Spleen (tissue), 11 donors: Measurements from ENCODE around the gene SLC29A3. TPM values are rescaled to one million over a fixed set of nuclear protein-coding genes. Genes with fewer than 3 reads are reported as not detected.
A peak's percentile ranks its signal among the peaks of the same experiment; 100 is the strongest.
"Not testable (repeated sequence)": the region's sequence is repeated elsewhere in the genome, so short reads cannot be mapped to it uniquely, and the experiment has no call there.

Experiments
- DNase-seq: peaks from one replicate; pipeline ENCODE4 v3.0.0-alpha.2; 2020
- H3K27ac ChIP-seq, 8 donors: fragments of 200-600 bp; sonication (generic) in 7 of 8; 1 replicate in 4 of 8; 2 replicates in 4 of 8; pipeline versions ENCODE4 v1.5.0 to v1.8.0; 2016 to 2021; ENCODE audit warnings: inconsistent platforms in 4 of 8, mild to moderate bottlenecking in 4 of 8, moderate library complexity in 1 of 8
- H3K27me3 ChIP-seq, 7 donors: fragments of 200-600 bp; sonication (generic) in 6 of 7; replicated peaks in 1 of 7; 1 replicate in 4 of 7; 2 replicates in 3 of 7; pipeline versions ENCODE4 v1.5.0 to v1.8.0; 2016 to 2021; ENCODE audit warnings: inconsistent platforms in 3 of 7, mild to moderate bottlenecking in 1 of 7
- H3K36me3 ChIP-seq, 6 donors: fragments of 200-600 bp; sonication (generic) in 5 of 6; 1 replicate in 4 of 6; 2 replicates in 2 of 6; pipeline versions ENCODE4 v1.5.0 to v1.8.0; 2016 to 2021; ENCODE audit warnings: inconsistent platforms in 2 of 6
- H3K4me1 ChIP-seq, 6 donors: fragments of 200-600 bp; sonication (generic) in 5 of 6; 1 replicate in 3 of 6; 2 replicates in 3 of 6; pipeline versions ENCODE4 v1.5.0 to v1.8.0; 2016 to 2021; ENCODE audit warnings: inconsistent platforms in 3 of 6
- H3K4me3 ChIP-seq, 8 donors: fragments of 200-600 bp; sonication (generic) in 7 of 8; 1 replicate in 4 of 8; 2 replicates in 4 of 8; pipeline versions ENCODE4 v1.5.0 to v1.8.0; 2016 to 2021; ENCODE audit warnings: inconsistent platforms in 4 of 8, mild to moderate bottlenecking in 4 of 8, moderate library complexity in 2 of 8
- H3K9me3 ChIP-seq, 8 donors: fragments of 200-600 bp; sonication (generic) in 7 of 8; 1 replicate in 4 of 8; 2 replicates in 4 of 8; pipeline versions ENCODE4 v1.5.0 to v1.8.0; 2016 to 2021; ENCODE audit warnings: inconsistent platforms in 4 of 8
- CTCF ChIP-seq, 11 experiments: fragments of 200-600 bp in 7 of 11; fragments of 450-650 bp in 4 of 11; sonication (generic) in 4 of 11; IDR thresholded peaks in 8 of 11; conservative IDR thresholded peaks in 3 of 11; 1 replicate in 7 of 11; 2 replicates in 4 of 11; pipeline versions ENCODE4 v1.4.0 to v1.8.0; 2016 to 2021; ENCODE audit warnings: antibody characterized with exemption in 11 of 11, inconsistent platforms in 4 of 11, mild to moderate bottlenecking in 1 of 11
- POLR2A ChIP-seq, 3 donors: fragments of 450-650 bp; IDR thresholded peaks; one replicate each; pipeline ENCODE4 v1.5.1; 2017; ENCODE audit warnings: antibody characterized with exemption in 3 of 3, mild to moderate bottlenecking in 1 of 3
- POLR2AphosphoS5 ChIP-seq, 3 donors: sonication (generic); formaldehyde crosslinking; IDR thresholded peaks; one replicate each; pipeline ENCODE4 v1.5.1; 2017; ENCODE audit warnings: antibody characterized with exemption in 3 of 3
- WGBS, 5 donors: extraction: QIAGEN DNeasy Blood & Tissue Kit in 3 of 5; methylation state at CpG; one replicate each; pipeline versions ENCODE4 v1.1.5 to v1.1.7; 2013 to 2018; 5-methylcytosine and 5-hydroxymethylcytosine counted together
- intact Hi-C: fragments of 100-400 bp; cut with DNase I; formaldehyde crosslinking; loops from one replicate; pipeline ENCODE4 v1.15.0; 2023; ENCODE audit warnings: low total_unique reads
- polyA plus RNA-seq, 3 donors: library from polyadenylated mRNA; stranded (reverse); fragments of 200-250 nt; gene quantifications; one replicate each; pipeline ENCODE4 v1.2.1, GENCODE V29; 2013
- total RNA-seq, 7 donors: library from RNA; depleted of rRNA in 3 of 7; stranded (reverse); fragments of >200 nt in 3 of 7; fragmentation: NEBNext Ultra II Directional in 4 of 7; extraction: Animal tissue kit (Norgen Biotek cat#: 25700) in 4 of 7; gene quantifications; one replicate each; pipeline versions ENCODE4 v1.1.0 to v1.2.1, GENCODE V29; 2016 to 2021
- donor health status: healthy with polysubstance abuse.
- donor health status: DM: no; HTN: no; CAD: no; lungs with moderate emphysema.
- donor health status: DM: no; HTN: no; CAD: no.
- donor health status: Bipolar disorder and iron deficiency.
- donor health status: healthy.
- donor health status: DM: no; HTN: no; CAD: no.
- donor health status: DM: yes; HTN: yes; CAD: no.

Gene SLC29A3
- total and polyA plus RNA-seq, 10 donors, result 3.3 to 15.6 (median 7.7) TPM

- H3K36me3 ChIP-seq, result peaks cover 0 to 86% (median 17%) of the 10 kb centered on the region in 6 donors
- 83 to 93% (median 92%) methylated on average over 11 to 12 of the region's 12 CpGs for WGBS, 5 donors
These were observed 36.8 kb downstream of the SLC29A3 start for GRCh38 chr10:71355886-71356285.

GRCh38 chr10:71357792-71358265, 38.8 kb downstream of the SLC29A3 start:
- Histone ChIP-seq H3K27ac (peak overlapping the region in 5 of 8 donors; percentile 32 to 79 (median 65)), H3K9me3 (no peaks in the 10 kb centered on the region), H3K4me3 (no peak overlapping the region), H3K27me3 (no peaks in the 10 kb centered on the region), H3K36me3 (peaks cover 0 to 84% (median 17%) of the 10 kb centered on the region in 6 donors), H3K4me1 (peaks cover 0 to 25% (median 4%) of the 10 kb centered on the region in 6 donors)
- intact Hi-C loops, result no loop called here
- TF ChIP-seq CTCF (IDR thresholded peaks at IDR 0.05 in 8 of 11, conservative IDR thresholded peaks at IDR 0.05 in 3 of 11) (no peak), POLR2A (IDR thresholded peaks at IDR 0.05) (no peak), POLR2AphosphoS5 (IDR thresholded peaks at IDR 0.05) (no peak)
- DNase-seq, result no peak
- WGBS, 5 donors, result 75 to 79% (median 79%) methylated on average over 7 of the region's 7 CpGs

More at GRCh38 chr10:71355886-71356285, 36.8 kb downstream of the SLC29A3 start:
- intact Hi-C loops, result no loop called here
- no peaks in the 10 kb centered on the region for H3K9me3 ChIP-seq
- TF ChIP-seq CTCF (IDR thresholded peaks at IDR 0.05 in 8 of 11, conservative IDR thresholded peaks at IDR 0.05 in 3 of 11) (no peak), POLR2AphosphoS5 (IDR thresholded peaks at IDR 0.05) (no peak), POLR2A (IDR thresholded peaks at IDR 0.05) (no peak)
- peaks cover 0 to 35% (median 4%) of the 10 kb centered on the region in 6 donors for H3K4me1 ChIP-seq
- peak; percentile 60 for DNase-seq
- H3K4me3 ChIP-seq, result no peak overlapping the region
- H3K27ac ChIP-seq, result no peak overlapping the region
- H3K27me3 ChIP-seq, result no peaks in the 10 kb centered on the region

GRCh38 chr10:71358277-71358676, 39.2 kb downstream of the SLC29A3 start:
- Histone ChIP-seq H3K4me3 (no peak overlapping the region), H3K27me3 (no peaks in the 10 kb centered on the region), H3K27ac (peak overlapping the region in 5 of 8 donors; percentile 32 to 79 (median 65)), H3K9me3 (no peaks in the 10 kb centered on the region), H3K36me3 (peaks cover 0 to 84% (median 17%) of the 10 kb centered on the region in 6 donors), H3K4me1 (peaks cover 0 to 25% (median 4%) of the 10 kb centered on the region in 6 donors)
- DNase-seq, result no peak
- WGBS, 5 donors, result 67 to 81% (median 80%) methylated on average over 8 of the region's 8 CpGs
- intact Hi-C loops, result no loop called here
- TF ChIP-seq POLR2A (IDR thresholded peaks at IDR 0.05) (no peak), CTCF (IDR thresholded peaks at IDR 0.05 in 8 of 11, conservative IDR thresholded peaks at IDR 0.05 in 3 of 11) (no peak), POLR2AphosphoS5 (IDR thresholded peaks at IDR 0.05) (no peak)

GRCh38 chr10:71358906-71359305, 39.8 kb downstream of the SLC29A3 start:
- Histone ChIP-seq H3K4me1 (peaks cover 0 to 25% (median 4%) of the 10 kb centered on the region in 6 donors), H3K27ac (peak overlapping the region in 5 of 8 donors; percentile 51 to 79 (median 65)), H3K36me3 (peaks cover 0 to 80% (median 17%) of the 10 kb centered on the region in 6 donors)
- H3K27me3 ChIP-seq, intact Hi-C loops, H3K9me3 ChIP-seq, H3K4me3 ChIP-seq, DNase-seq: not testable (repeated sequence)
- 86 to 97% (median 91%) methylated on average over 10 of the region's 10 CpGs for WGBS, 5 donors
